Suppressor macrophage treated with lipopolysaccharide for 4 hours (primary cell): ENCODE results near the gene CHRND.
A peak's percentile ranks its signal among the peaks of the same experiment; 100 is the strongest.

Experiments
- DNase-seq: peaks from one replicate; pipeline ENCODE4 v3.0.0-alpha.2; 2020

The CHRND gene

GRCh38 chr2:232488097-232488711, 37.8 kb upstream of the CHRND start:
- DNase-seq = no peak

- DNase-seq = no peak
These were observed 37.1 kb upstream of the CHRND start for GRCh38 chr2:232488721-232489300.

- DNase-seq = no peak
These were observed 36.3 kb upstream of the CHRND start for GRCh38 chr2:232489516-232490220.

GRCh38 chr2:232490221-232491138, 35.5 kb upstream of the CHRND start:
- no peak for DNase-seq

- no peak for DNase-seq
These were observed 34.7 kb upstream of the CHRND start for GRCh38 chr2:232491139-232491780.

- DNase-seq = no peak
These were observed 33.6 kb upstream of the CHRND start for GRCh38 chr2:232492236-232492848.

GRCh38 chr2:232492963-232493700, 32.8 kb upstream of the CHRND start:
- no peak for DNase-seq

GRCh38 chr2:232493701-232494474, 32.1 kb upstream of the CHRND start:
- no peak for DNase-seq

- no peak for DNase-seq
These were observed 31.4 kb upstream of the CHRND start for GRCh38 chr2:232494542-232494941.

- DNase-seq = no peak
These were observed 30.7 kb upstream of the CHRND start for GRCh38 chr2:232495292-232495691.

GRCh38 chr2:232496501-232497270, 29.3 kb upstream of the CHRND start:
- DNase-seq = no peak

GRCh38 chr2:232497348-232497747, 28.6 kb upstream of the CHRND start:
- DNase-seq = no peak

- DNase-seq = no peak
These were observed 27.5 kb upstream of the CHRND start for GRCh38 chr2:232498452-232498851.

GRCh38 chr2:232501331-232501771, 24.6 kb upstream of the CHRND start:
- no peak for DNase-seq

- no peak for DNase-seq
These were observed 24.1 kb upstream of the CHRND start for GRCh38 chr2:232501794-232502390.

- no peak for DNase-seq
These were observed 23.4 kb upstream of the CHRND start for GRCh38 chr2:232502511-232502910.

GRCh38 chr2:232502911-232503808, 22.8 kb upstream of the CHRND start:
- peak; percentile 56 for DNase-seq

GRCh38 chr2:232503809-232504323, 22.1 kb upstream of the CHRND start:
- no peak for DNase-seq
